D721Med (cell line): Measurements from ENCODE around the gene C15orf39.
A peak's percentile ranks its signal among the peaks of the same experiment; 100 is the strongest.

ENCODE experiments used
- DNase-seq: peaks from one replicate; pipeline ENCODE4 v3.0.0; 2011; ENCODE audit warnings: low spot score; ENCODE audit not compliant: insufficient read length
- FAIRE-seq: peaks from 2 replicates; lab custom pipeline; 2011; peaks lifted over from hg19 to GRCh38; lab: Jason Lieb, UNC
- CTCF ChIP-seq: IDR thresholded peaks from 2 replicates; pipeline ENCODE4 v1.5.1; 2012; ENCODE audit warnings: mild to moderate bottlenecking, control low read depth; ENCODE audit not compliant: insufficient read depth; ENCODE audit errors: missing control alignments

The C15orf39 gene

GRCh38 chr15:75203908-75204263 is 2.2 kb downstream of the C15orf39 start:
- FAIRE-seq: no peak
- TF ChIP-seq CTCF: no peak
- DNase-seq: no peak

- DNase-seq (peak; percentile 100), FAIRE-seq (no peak)
- TF ChIP-seq CTCF: peak; percentile 93
Observed at GRCh38 chr15:75204340-75205063, 2.8 kb downstream of the C15orf39 start.

GRCh38 chr15:75205064-75205395 is 3.3 kb downstream of the C15orf39 start:
- no peak for FAIRE-seq
- TF ChIP-seq CTCF: no peak
- DNase-seq: no peak

GRCh38 chr15:75206006-75206405 is 4.3 kb downstream of the C15orf39 start:
- DNase-seq: no peak
- no peak for TF ChIP-seq CTCF
- no peak for FAIRE-seq

- TF ChIP-seq CTCF: no peak
- DNase-seq: no peak
- no peak for FAIRE-seq
Observed at GRCh38 chr15:75206803-75207617, 5.3 kb downstream of the C15orf39 start.

GRCh38 chr15:75207618-75208500 is 6.2 kb downstream of the C15orf39 start:
- no peak for FAIRE-seq
- TF ChIP-seq CTCF: no peak
- no peak for DNase-seq
